Thoracic aorta endothelial cell (primary cell): ENCODE results near the gene RTCB. TPM values are rescaled to one million over a fixed set of nuclear protein-coding genes. Genes with fewer than 3 reads are reported as not detected.

ENCODE experiments used
- small RNA-seq: library from RNA; depleted of rRNA; stranded (forward); fragments of <200 nt; gene quantifications from one replicate; pipeline ENCODE3, GENCODE V24; 2012
- total RNA-seq: library from RNA; depleted of rRNA; stranded (reverse); fragments of >200 nt; gene quantifications from 2 replicates; pipeline ENCODE4 v1.2.3, GENCODE V29; 2012

The RTCB gene
- 140 and 152 TPM in 2 replicates for total RNA-seq

GRCh38 chr22:32411829-32412592 is at the start of gene RTCB:
TSS of gene RTCB (minus strand) at chr22:32412247. CDS start at chr22:32412156, 91 bp downstream.

GRCh38 chr22:32357567-32357966 is 54.5 kb downstream of the RTCB start, which contains the start of gene RFPL3:
TSS of gene RFPL3 (plus strand) at chr22:32357867. CDS start at chr22:32358072, 205 bp downstream.

Small RNA genes within 50 kb of the gene (small RNA-seq; reads per million reads assigned to genes)
- gene AL021937.2: not detected
- not detected for gene IGLVIVOR22-2
- gene RF02171: not detected
- gene RF02172: not detected

Other genes with a start within 250 kb of the RTCB start
- not detected in 2 replicates for gene RFPL2, start 207.2 kb downstream of the RTCB start, total RNA-seq
- 0.93 and 1.1 TPM in 2 replicates for gene SLC5A4, start 156.9 kb downstream of the RTCB start, total RNA-seq
- not detected in 2 replicates for gene RFPL3, start 54.4 kb downstream of the RTCB start, total RNA-seq
- gene BPIFC, start 52.2 kb upstream of the RTCB start, total RNA-seq: not detected in 2 replicates
- 85.1 and 93.6 TPM in 2 replicates for gene FBXO7, start 62.6 kb upstream of the RTCB start, total RNA-seq